ENCODE measurements around the gene FAM32A. TPM values are rescaled to one million over a fixed set of nuclear protein-coding genes. Genes with fewer than 3 reads are reported as not detected.
A peak's percentile ranks its signal among the peaks of the same experiment; 100 is the strongest.

Gene FAM32A
- total and polyA plus RNA-seq, 10 of the 15 experiments (the other 5 are each of a cell fraction or from before 2014, with no cell fraction given): 33.3 to 116 (median 71.9) TPM

DNA sequence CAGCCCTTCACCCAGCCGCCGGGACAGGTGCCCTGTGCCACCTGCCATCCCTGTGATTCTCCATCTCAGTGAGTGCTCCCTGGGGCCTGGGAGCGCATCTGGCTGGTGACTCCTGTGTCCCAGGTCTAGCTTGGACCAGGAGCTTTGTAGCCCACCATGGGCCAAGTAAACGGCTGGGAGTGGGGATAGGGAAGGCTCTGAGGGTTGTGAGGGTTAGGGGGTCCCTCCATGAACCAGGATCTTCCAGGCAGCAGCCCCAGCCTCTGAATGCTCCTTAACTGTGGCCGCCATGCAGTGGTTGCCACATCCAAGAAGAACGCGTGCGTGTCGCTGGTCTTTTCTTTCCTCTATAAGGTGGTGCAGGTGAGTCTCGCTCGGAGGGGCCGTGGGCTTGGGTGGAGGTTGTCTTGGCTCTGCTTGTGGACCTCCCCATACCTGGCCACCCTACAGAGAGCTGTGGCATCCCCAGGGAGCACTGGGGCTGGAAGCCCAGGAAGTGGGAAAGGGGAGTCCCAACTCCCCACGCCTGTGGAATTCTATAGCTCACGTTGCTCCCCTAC lies 20.9 kb downstream of the FAM32A start:
- Histone ChIP-seq H3K36me3 (ENCODE audit: control insufficient read depth in 2 of 2, insufficient read depth in 2 of 2, low read length in 1 of 2) (peaks cover 10 to 11% of the 10 kb centered on the region in 2 experiments; a peak in 3 of 4 replicates), H3K4me2 (ENCODE audit: control insufficient read depth, insufficient read depth) (no peak overlapping the region), H4K20me1 (ENCODE audit: control insufficient read depth, insufficient read depth) (no peaks in the 10 kb centered on the region), H3K9me3 (replicated peaks; ENCODE audit: control insufficient read depth, insufficient read depth, low read length) (no peaks in the 10 kb centered on the region), H3K4me3 (no peak overlapping the region), H2AFZ (ENCODE audit: control insufficient read depth, low read depth, low read length) (no peak overlapping the region), H3K4me1 (ENCODE audit: control insufficient read depth, insufficient read depth, low read length) (peaks cover 22% of the 10 kb centered on the region), H3K27me3 (replicated peaks in 1 of 2; ENCODE audit: control insufficient read depth in 2 of 2, insufficient read depth in 2 of 2, low read length in 1 of 2) (no peaks in the 10 kb centered on the region), H3K79me2 (ENCODE audit: control insufficient read depth, insufficient read depth, low read length) (no peaks in the 10 kb centered on the region; the same call in 1 of the 2 replicates), H3K27ac (ENCODE audit: control insufficient read depth, insufficient read depth) (no peak overlapping the region), H3K9ac (ENCODE audit: control insufficient read depth, insufficient read depth, low read length) (no peak overlapping the region)
- WGBS (ENCODE audit: insufficient coverage, insufficient replicate concordance, low lambda C conversion rate, missing lambda C conversion rate): 88% methylated on average over 14 of the region's 14 CpGs
- TF ChIP-seq BRCA1 (IDR thresholded peaks at IDR 0.05; ENCODE audit: low read depth, low read length): no peak
- TF ChIP-seq POLR2A (IDR thresholded peaks at IDR 0.05; ENCODE audit: low read depth, low read length): peak; percentile 4; the same call in 1 of the 2 replicates
- no peak for TF ChIP-seq CBX5 (IDR thresholded peaks at IDR 0.05; ENCODE audit: low read depth)
- ATAC-seq (no peak), FAIRE-seq (no peak), DNase-seq (ENCODE audit: low read depth, low spot score) (no peak)
- in situ Hi-C loops (cut with MboI): no loop called here
- BruUV-seq (replicated peaks): no TSS peak
- POLR2A ChIA-PET: no interaction called here
- CTCF ChIA-PET: no interaction called here
- RAD21 ChIA-PET (ENCODE audit: unreplicated experiment): no interaction called here
- intact Hi-C loops (cut with micrococcal nuclease; ENCODE audit: unreplicated experiment): no loop called here
- SMC1A ChIA-PET (ENCODE audit: uncharacterized antibody, unreplicated experiment): no interaction called here

DNA sequence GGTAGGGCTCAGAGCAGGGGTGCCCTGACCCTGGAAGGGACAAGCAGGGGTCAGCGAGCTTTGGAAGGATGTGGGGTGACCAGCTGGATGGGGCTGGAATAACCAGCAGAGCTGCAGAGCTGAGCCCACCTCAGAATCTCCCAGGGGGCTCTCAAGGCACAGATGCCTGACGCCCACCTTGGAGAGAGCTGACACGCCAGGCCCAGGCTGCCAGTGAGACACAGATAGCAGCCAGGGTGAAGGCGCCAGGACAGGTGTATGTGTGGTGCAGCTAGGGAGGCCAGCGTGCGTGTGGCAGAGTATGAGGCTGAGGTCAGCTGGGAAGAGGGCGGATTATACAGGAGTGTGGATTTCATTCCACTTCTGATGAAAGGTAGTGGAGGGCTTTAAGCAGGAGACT lies 21.4 kb downstream of the FAM32A start:
- H3K4me2 ChIP-seq (ENCODE audit: control insufficient read depth, insufficient read depth): no peak overlapping the region
- POLR2A ChIA-PET: no interaction called here
- no peaks in the 10 kb centered on the region; the same call in 1 of the 2 replicates for H3K79me2 ChIP-seq (ENCODE audit: control insufficient read depth, insufficient read depth, low read length)
- no peaks in the 10 kb centered on the region for H3K9me3 ChIP-seq (replicated peaks; ENCODE audit: control insufficient read depth, insufficient read depth, low read length)
- RAD21 ChIA-PET (ENCODE audit: unreplicated experiment): no interaction called here
- no peak overlapping the region for H3K9ac ChIP-seq (ENCODE audit: control insufficient read depth, insufficient read depth, low read length)
- no peaks in the 10 kb centered on the region for H3K27me3 ChIP-seq (replicated peaks in 1 of 2; ENCODE audit: control insufficient read depth in 2 of 2, insufficient read depth in 2 of 2, low read length in 1 of 2)
- CTCF ChIA-PET: interaction anchor here (1.0 kb wide), 1 partner anchor 321 kb away, joined by 3 read pairs; no protein-coding TSS in a partner anchor
- H2AFZ ChIP-seq (ENCODE audit: control insufficient read depth, low read depth, low read length): no peak overlapping the region
- no TSS peak for BruUV-seq (replicated peaks)
- intact Hi-C loops (cut with micrococcal nuclease; ENCODE audit: unreplicated experiment): no loop called here
- ATAC-seq: no peak
- in situ Hi-C loops (cut with MboI): no loop called here
- H3K4me3 ChIP-seq: no peak overlapping the region
- no peaks in the 10 kb centered on the region for H4K20me1 ChIP-seq (ENCODE audit: control insufficient read depth, insufficient read depth)
- peaks cover 10 to 11% of the 10 kb centered on the region in 2 experiments; a peak in 3 of 4 replicates for H3K36me3 ChIP-seq (ENCODE audit: control insufficient read depth in 2 of 2, insufficient read depth in 2 of 2, low read length in 1 of 2)
- WGBS (ENCODE audit: insufficient coverage, insufficient replicate concordance, low lambda C conversion rate, missing lambda C conversion rate): 86% methylated on average over 7 of the region's 7 CpGs
- H3K27ac ChIP-seq (ENCODE audit: control insufficient read depth, insufficient read depth): no peak overlapping the region
- SMC1A ChIA-PET (ENCODE audit: uncharacterized antibody, unreplicated experiment): no interaction called here
- no peak for DNase-seq (ENCODE audit: low read depth, low spot score)
- FAIRE-seq: no peak
- TF ChIP-seq NFXL1 (IDR thresholded peaks at IDR 0.05; ENCODE audit: borderline replicate concordance): no peak
- TF ChIP-seq POLR2A (IDR thresholded peaks at IDR 0.05; ENCODE audit: low read depth, low read length): peak; percentile 48; the same call in 1 of the 2 replicates
- peaks cover 20% of the 10 kb centered on the region for H3K4me1 ChIP-seq (ENCODE audit: control insufficient read depth, insufficient read depth, low read length)
